Liver (tissue), 3 donors: ENCODE data around the gene ALDOA.

ENCODE experiments used
- ATF3 ChIP-seq: IDR thresholded peaks from 2 replicates; pipeline ENCODE4 v1.6.1; 2016; ENCODE audit warnings: antibody characterized with exemption
- CTCF ChIP-seq: fragments of 150-350 bp; IDR thresholded peaks from 2 replicates; pipeline ENCODE4 v1.5.1; 2017; ENCODE audit warnings: improper control_type of control experiment, low read depth, low read length; ENCODE audit not compliant: missing input control
- FOXA1 ChIP-seq: IDR thresholded peaks from 2 replicates; pipeline ENCODE4 v1.6.1; 2016; ENCODE audit warnings: antibody characterized with exemption
- GABPA ChIP-seq, 2 donors: IDR thresholded peaks in 1 of 2; conservative IDR thresholded peaks in 1 of 2; 2 replicates each; pipeline ENCODE4 v1.6.1; 2016; ENCODE audit warnings: antibody characterized with exemption in 2 of 2, mild to moderate bottlenecking in 1 of 2, moderate library complexity in 1 of 2
- RAD21 ChIP-seq, 2 donors: IDR thresholded peaks; 2 replicates each; pipeline ENCODE4 v1.6.1; 2016; ENCODE audit warnings: antibody characterized with exemption in 2 of 2, mild to moderate bottlenecking in 2 of 2
- REST ChIP-seq: IDR thresholded peaks from 2 replicates; pipeline ENCODE4 v1.6.1; 2016; ENCODE audit warnings: antibody characterized with exemption, mild to moderate bottlenecking
- SP1 ChIP-seq: IDR thresholded peaks from 2 replicates; pipeline ENCODE4 v1.6.1; 2018; ENCODE audit warnings: antibody characterized with exemption, mild to moderate bottlenecking
- TAF1 ChIP-seq: conservative IDR thresholded peaks from 2 replicates; pipeline ENCODE4 v1.6.1; 2016; ENCODE audit warnings: antibody characterized with exemption, mild to moderate bottlenecking
- ZBTB33 ChIP-seq: IDR thresholded peaks from 2 replicates; pipeline ENCODE4 v1.6.1; 2016; ENCODE audit warnings: antibody characterized with exemption
- donor health status: healthy.
- donor health status: healthy.

GRCh38 chr16:30052671-30053372 is 12.7 kb upstream of the ALDOA start:
- TF ChIP-seq RAD21 (IDR thresholded peaks at IDR 0.05) (no peak), CTCF (no peak), FOXA1 (peak; percentile 20), REST (peak; percentile 43), TAF1 (no peak), GABPA (IDR thresholded peaks at IDR 0.05 in 1 of 2, conservative IDR thresholded peaks at IDR 0.05 in 1 of 2) (peak in 1 of 2 donors; percentile 74), ZBTB33 (peak; percentile 80), SP1 (no peak), ATF3 (no peak)
